GM18502 (cell line): ENCODE results near the gene RAPGEF6.
A peak's percentile ranks its signal among the peaks of the same experiment; 100 is the strongest.
"Not testable (repeated sequence)": the region's sequence is repeated elsewhere in the genome, so short reads cannot be mapped to it uniquely, and the experiment has no call there.

Experiments used
- ATAC-seq: cut with Tn5 transposase; IDR thresholded peaks from one replicate; pipeline ENCODE4 v1.9.1; 2021; ENCODE audit warnings: mild to moderate bottlenecking; ENCODE audit not compliant: unreplicated experiment, poor library complexity

The RAPGEF6 gene

DNA sequence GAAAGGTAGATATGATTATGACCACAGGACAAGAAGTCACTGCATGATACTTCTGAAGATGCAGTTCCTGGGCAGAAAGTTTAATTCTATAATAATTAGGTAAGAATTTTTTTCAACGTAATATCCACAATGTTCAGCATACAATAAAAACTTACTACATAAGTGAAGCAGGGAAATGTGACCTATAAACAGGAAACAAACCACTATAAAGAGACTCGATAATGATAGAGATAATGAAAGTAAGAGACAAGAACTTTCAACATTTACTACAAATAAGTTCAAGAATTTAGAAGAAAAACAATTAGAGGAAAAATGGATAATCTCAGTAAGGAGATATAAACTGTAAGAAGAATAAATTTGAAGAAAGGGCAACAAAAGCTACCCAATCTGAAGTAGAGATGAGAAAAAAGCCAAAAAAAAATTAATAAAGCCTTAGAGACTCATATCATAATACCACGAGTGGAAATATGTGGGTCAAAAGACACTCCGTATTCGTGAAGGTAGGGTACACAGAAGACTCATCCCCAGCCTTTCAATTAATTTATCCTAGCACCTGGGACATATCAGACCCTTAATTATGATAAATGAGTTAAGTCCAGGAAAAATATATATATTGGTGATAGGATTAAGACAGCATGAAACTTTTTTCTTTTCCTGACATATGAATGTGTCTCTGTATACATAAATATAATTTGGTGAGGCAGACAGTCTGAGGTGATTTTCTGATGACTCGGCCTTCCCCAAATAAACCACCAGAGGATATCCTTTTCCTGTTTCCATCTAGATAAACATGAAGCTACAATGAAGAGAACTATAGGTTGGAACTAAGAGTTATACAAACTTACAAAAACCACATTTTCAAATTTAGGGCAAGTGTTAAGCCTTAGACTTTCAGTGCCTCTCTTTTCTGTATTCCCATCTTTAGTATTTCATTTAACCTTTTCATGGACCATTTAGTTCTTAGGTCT is 120.4 kb downstream of the RAPGEF6 start:
- peak; percentile 57 for ATAC-seq

DNA sequence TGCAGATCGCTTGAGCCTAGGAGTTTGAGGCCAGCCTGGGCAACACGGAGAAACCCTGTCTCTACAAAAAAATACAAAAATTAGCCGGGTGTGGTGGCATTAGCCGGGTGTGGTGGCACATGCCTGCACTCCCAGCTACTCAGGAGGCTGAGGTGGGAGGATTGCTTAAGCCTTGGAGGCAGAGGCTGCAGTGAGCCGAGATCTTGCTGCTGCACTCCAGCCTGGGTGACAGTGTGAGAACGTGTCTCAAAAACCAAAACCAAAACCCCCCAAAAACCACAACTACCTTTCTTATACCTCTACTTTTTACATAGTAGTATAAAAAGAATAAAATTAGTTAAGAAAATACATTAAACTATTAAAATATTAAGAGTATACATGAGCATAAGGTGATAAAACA is 121.2 kb downstream of the RAPGEF6 start:
- peak; percentile 62 for ATAC-seq

DNA sequence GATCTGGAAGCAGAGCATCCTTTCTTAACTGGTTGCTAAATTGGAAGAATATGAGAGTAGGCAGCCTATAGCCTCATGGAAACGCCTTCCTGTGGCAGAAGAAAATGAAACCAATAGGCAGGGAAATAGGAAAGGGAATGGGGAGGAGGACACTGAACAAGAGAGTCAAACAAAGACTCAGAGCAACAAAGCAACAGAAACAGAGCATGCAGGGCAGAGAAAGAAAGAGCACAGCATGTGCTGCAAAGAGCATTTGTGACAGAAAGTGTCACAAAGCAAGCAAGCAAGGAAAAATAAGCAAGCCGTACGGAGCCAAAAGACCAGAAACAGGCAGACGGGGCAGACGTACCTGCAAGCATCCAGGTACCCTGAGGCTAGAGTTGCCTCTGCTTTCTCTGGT is 123.1 kb downstream of the RAPGEF6 start:
- ATAC-seq, result no peak

DNA sequence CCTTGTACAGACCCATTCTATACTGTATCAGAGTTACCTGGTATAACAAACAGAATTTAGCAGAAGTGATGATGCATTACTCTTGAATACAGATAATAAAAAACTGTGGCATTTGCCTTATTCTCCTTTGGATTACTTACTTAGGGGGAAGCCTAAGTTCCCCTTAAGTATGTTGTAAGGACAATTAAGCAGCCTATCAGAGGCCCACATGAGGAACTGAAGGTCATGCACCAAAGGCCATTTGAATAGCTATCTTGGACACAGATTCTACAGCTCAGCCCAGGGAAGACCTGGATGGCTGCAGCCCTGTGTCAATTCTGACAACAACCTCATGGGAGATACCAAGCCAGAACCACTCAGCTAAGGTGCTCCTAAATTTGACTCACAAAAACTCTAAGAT is 125.2 kb downstream of the RAPGEF6 start:
- no peak for ATAC-seq

DNA sequence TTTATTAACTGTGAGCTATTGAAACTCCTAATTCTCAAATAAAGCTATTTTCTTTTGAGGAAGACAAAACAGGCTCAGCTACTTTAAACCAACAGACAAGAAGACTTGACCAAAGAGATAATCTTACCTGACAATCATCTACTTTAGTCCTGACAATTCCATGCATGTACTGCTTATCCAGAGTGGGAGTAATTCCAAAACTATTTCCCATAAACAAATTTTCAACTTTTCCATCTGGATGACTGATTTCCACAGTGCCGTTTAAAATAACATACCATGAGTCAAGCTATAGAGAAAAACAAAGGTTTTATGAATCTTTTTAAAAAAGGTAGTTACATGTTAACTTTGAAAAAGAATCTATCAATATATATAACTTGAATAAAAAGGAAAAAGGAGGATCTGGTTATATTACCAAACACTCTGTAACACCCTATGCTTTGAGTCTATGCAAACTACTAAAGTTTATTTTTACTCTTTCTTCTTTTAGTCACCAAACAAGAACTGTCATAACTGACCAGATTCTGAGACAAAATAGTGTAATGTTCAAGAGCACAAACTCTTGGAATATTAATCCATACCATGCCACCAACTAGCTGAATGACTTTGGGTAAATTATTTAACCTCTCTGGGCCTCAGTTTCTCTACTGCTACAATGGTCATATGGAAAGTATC is 129.7 kb downstream of the RAPGEF6 start:
- ATAC-seq, result no peak

DNA sequence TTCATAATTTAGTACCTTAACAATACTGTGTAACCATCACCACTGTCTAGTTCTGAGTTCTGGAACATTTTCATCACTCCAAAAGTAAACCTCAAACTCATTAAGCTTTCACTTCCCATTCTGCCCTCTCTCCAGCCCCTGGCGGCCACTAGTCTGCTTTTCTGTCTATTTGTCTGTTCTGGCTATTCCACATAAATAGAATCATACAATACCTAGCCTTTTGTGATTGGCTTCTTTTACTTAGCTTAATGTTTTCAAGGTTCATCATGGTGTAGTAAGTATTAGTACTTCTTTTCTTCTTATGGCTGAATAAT is 138.7 kb downstream of the RAPGEF6 start:
- ATAC-seq, result peak; percentile 92

DNA sequence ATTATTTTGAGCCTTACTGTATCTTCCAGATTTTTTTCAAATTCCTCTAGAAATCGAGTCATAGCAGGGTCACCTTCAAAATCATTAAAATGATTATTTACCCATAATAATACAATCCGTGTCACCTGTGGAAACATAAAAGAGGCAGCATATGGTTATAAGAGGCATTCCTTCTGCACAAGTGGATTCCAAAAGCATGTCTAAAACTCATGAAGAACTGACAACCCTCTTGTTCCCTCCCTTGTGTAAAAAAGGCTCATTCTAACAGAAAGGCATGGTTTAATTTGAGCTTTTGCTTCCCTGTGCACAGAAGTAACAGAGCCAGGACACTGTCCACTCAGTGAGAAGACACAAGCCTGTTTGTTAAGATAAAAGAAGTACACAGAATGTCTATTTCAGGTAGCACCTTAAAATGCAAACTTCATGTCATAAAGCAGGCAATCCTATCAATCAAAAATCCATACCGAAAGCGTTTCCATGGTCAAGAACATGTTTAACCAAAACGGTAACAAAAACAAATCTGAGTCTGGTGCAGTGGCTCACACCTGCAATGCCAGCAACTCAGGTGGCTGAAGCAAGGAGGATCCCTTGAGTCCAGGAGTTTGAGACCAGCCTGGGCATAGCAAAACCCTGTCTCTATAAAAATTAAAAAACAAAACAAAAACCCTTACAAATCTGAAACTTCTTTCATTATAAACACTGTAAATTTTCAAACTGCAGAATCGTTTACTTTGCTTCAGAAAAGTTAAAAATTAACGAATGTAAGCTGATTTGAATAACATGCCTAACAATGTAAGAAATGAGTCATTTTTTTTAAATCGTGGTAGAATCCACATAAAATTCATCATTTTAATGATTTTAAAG is 139.3 kb downstream of the RAPGEF6 start:
- ATAC-seq, result no peak

DNA sequence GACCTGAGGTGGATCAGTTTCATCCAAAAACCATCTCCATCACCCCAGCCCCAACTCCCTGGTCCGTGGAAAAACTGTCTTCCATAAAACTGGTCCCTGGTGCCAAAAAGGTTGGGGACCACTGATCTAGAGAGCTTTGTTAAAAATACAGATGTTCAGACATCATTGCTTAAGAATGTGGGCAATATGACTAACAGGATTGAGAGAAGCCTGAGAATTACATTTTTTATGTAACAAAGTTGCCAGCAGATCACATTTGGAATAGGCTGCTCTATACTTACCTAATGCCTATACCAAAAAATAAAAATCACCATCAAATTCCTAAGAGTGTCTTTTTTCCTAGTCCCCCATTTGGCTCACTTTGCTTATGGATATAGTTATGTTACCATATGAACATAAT is 143.3 kb downstream of the RAPGEF6 start:
- ATAC-seq, result no peak

DNA sequence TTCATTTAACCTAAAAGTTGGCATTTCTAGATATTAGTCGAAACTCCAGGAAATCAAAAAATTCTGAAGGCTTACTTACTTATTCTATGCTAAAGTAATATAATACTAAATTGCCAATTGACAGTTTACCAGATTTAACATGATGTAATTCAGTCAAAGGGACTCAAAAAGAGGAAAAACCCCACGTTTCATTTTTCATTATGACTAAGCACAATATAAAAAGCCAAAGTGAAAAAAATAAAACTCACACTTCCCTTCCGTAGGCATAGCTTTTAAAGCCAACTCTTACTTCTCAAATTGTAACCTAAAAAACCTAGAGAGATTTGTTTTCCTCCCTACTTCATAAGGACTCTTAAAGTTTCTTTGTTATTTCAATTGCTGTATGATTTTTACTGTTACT is 146.6 kb downstream of the RAPGEF6 start:
- ATAC-seq, result peak; percentile 86

DNA sequence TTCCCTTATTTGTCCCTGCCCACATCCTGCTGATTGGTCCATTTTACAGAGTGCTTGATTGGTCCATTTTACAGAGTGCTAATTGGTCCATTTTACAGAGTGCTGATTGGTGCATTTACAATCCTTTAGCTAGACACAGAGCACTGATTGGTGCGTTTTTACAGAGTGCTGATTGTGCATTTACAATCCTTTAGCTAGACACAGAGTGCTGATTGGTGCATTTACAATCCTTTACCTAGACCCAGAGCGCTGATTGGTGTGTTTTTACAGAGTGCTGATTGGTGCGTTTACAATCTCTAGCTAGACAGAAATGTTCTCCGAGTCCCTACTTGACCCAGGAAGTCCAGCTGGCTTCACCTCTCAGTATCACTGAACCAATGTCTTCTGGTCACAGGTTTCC is 147.7 kb downstream of the RAPGEF6 start:
- ATAC-seq, result not testable (repeated sequence)

DNA sequence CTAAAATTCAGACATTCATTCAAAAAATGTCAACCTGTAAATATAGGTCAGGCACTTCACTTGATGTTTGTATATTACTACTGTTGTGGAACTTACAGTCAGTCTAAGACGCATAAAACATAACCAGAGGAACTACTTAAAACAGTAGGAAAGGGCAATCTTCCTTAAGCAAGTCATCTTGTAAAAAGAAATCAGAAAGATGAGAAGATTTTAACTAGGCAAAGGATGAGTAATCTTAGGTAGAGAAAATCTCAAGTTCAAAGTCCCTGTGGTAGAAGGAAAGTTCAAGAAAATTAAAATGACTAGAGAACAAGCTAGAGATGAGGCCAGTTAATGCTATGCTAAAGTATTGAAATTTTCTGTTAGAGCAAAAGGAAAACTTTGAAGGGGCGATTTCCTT is 152.4 kb downstream of the RAPGEF6 start:
- no peak for ATAC-seq

DNA sequence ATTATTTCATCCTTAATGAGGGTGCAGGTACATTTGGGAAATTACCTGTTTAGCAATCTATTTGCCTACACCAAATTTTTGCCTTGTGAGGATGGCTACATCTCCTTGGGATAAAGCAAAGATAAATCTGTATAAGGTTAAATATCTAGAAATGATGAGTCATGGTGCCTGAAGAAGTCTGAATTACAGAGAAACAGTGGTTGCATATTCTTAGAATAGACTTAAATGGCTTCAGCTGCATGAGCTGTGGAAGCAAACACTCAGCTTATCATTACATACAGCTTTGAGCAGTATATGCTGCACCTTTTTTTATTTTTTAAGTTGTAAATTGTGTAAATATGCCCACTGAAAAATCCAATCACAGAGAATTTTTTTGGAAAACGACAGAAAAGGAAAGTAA is 153.5 kb downstream of the RAPGEF6 start:
- ATAC-seq, result no peak

DNA sequence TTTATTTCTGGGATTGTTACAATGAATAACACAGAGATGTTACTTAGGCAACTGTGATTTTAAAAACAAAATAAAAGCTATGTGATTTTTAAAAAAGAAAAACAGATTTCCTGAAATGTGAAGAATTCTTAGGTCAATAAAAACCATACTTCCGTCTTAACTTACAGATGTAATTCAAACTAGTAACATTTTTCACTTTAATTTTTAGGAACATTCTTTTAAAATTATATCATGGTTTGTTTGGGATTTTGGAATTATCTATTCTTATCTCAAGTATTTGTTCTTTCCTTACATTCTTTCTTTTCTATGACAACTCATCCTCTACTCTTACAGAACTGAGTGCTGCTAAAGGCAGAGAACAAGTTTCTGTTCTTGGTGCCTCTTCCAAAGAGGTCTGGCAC is 159.5 kb downstream of the RAPGEF6 start:
- no peak for ATAC-seq

DNA sequence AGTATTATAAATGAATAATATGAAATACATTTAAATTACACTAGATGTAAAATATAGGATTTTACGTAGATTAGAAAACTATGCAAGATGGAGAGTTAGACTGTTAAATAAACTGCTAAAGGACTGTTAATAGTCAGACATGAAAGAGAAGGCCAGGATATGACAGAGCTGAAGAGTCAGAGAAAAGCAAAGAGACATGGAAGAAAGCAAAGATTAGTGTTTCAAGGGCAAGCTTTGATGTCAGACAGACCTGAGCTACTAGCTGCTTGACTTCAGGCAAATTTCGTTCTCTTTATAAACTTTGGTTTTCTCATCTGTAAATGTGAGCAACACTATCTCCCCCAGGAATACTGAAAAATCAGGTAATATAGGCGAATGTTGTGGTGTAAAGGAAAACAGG is 161.3 kb downstream of the RAPGEF6 start:
- no peak for ATAC-seq

DNA sequence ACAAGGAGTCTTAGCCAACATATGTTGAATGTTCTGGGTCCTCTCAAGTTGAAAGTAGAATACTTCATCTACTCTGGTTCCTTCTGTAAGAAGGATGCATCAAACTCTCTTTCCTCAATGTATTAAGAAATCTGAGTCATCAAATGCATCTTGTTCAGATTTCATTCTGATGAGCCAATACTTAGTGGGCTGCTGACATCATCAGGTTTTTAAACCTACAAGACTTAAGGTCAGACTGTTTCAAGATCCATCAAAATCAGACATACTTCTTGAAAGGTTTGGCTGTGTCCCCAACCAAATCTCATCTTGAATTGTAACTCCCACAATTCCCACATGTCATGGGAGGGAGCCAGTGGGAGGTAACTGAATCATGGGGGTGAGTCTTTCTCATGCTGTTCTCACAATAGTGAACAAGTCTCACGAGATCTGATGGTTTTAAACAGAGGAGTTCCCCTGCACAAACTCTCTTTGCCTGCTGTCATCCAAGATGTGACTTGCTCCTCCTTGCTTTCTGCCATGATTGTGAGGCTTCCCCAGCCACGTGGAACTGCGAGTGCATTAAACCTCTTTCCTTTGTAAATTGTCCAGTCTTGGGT is 168.8 kb downstream of the RAPGEF6 start:
- ATAC-seq, result no peak

DNA sequence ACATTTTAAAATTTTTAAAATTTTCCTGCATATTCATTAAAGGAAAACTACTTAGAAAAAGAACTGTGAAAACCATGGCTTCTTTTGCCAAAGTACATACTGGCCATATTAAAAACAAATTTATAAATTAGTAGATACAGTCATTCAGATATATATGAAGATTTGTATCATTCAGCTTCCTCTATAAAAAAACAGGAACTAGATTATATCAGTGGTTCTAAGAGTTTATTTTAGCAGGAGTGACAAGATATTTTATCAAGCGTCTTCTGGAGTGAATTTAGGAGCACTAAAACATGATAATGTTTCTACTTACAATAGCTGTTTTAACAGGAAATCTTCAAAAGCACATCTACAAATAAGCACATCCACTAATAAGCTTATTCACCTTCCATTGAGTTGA is 171.4 kb downstream of the RAPGEF6 start:
- ATAC-seq, result no peak

DNA sequence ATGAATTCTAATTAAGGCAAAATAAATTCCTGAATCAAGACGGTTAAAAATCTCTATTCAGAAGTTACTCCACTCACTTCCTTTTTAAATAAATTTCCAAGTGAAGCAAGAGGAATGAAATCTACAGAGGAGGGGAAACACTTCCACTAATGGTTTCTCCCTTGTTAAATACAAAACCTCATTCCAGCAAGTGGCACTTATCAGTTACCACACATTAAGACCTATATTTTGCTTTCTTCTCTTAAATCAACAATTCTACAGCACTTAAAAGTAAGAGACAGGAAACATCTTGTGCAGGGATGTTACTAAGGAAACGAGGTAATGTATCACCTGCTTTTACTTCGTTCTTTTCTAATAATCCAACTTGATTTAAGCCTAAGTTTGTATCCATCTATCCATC is 172.6 kb downstream of the RAPGEF6 start:
- ATAC-seq, result no peak

DNA sequence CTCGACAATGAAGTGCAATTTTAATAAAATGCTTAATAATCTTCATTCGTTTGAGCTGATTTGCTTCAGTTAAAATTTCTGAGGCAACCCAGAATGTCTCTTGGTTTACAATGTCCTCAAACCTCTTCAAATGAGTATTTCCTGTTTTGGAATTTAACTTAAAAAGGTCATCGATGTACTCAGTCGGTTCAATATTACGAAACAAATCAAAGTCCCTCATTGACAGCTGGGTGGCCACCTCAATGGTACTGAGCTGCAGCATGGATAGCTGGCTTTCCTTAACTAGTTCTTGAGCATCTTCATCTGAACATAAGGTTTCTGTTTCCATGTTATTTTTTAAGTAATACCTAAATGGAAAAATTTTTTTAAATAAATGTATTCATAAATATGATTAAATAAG is 173.3 kb downstream of the RAPGEF6 start:
- ATAC-seq, result no peak

DNA sequence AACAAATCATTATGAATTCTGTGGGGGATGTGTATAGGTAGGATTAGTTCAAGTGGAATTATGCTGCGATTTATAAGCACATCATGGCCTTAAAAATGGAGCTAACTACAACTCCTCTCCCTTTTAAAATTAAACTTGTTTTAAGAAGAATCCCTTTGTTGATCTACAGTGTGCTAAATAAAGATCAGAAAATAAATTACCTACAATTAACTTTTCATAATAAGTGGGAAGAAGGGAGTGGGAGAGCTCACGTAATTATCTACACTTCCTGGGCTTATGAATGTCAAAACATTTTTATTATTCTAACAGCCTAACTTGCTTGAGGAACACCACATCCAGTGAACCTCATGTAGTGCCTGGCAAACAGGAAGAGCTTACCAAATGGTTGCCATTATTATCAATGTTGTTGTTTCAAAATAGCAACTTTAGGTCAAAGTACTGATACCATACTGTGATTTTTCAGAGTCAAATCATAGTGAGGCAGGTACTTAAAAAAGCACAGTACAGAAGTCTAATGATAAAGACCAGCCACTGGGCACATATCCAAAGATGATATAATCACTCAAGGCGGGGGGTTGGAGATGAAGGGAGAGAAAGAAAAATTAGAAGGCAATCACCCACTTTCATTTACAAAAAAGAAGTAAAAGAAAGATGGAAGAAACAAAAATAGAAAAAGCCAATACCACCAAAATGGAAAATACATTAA is 174.0 kb downstream of the RAPGEF6 start:
- no peak for ATAC-seq

DNA sequence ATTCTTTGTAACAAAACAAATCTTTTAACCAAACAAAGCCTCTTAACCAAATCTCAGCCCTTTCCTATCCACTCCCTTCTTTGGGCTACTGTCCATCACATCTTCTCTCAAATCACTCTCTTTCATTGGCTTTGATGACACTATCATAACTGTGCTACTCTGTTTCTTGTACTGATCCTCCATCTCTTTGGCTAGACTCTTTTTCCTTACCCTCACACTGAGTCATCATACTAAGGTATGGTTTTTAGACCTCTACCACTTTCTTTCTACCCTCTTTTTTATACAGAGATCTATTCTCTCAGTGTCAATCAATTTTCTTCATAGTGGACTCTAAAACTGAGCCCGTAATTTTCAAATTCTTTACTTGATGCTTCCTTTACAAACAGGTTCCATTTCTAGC is 174.9 kb downstream of the RAPGEF6 start:
- ATAC-seq, result no peak
